ENCODE data around the gene NAA10. TPM values are rescaled to one million over a fixed set of nuclear protein-coding genes. Genes with fewer than 3 reads are reported as not detected.

NAA10 gene
- total RNA-seq, 1 donor from 2014 or later: 94.4 TPM

- intact Hi-C loops (cut with micrococcal nuclease): loop anchor here (2.0 kb wide), 1 partner anchor 83 kb away; no protein-coding TSS in a partner anchor
Measured at GRCh38 chrX:153967536-153968224, 32.8 kb upstream of the NAA10 start.

GRCh38 chrX:153966841-153967535 is 32.2 kb upstream of the NAA10 start:
- intact Hi-C loops (cut with micrococcal nuclease): loop anchor here (2.0 kb wide), 1 partner anchor 84 kb away; no protein-coding TSS in a partner anchor

- intact Hi-C loops (cut with micrococcal nuclease): loop anchor here (2.0 kb wide), 1 partner anchor 85 kb away; no protein-coding TSS in a partner anchor
Measured at GRCh38 chrX:153966283-153966688, 31.4 kb upstream of the NAA10 start.

GRCh38 chrX:153965406-153965805 is 30.6 kb upstream of the NAA10 start:
- intact Hi-C loops (cut with micrococcal nuclease): no loop called here

GRCh38 chrX:153964105-153964504 is 29.3 kb upstream of the NAA10 start:
- intact Hi-C loops (cut with micrococcal nuclease): no loop called here

- intact Hi-C loops (cut with micrococcal nuclease): no loop called here
Measured at GRCh38 chrX:153963546-153963945, 28.7 kb upstream of the NAA10 start.

GRCh38 chrX:153961292-153961691 is 26.5 kb upstream of the NAA10 start:
- intact Hi-C loops (cut with micrococcal nuclease): no loop called here

- intact Hi-C loops (cut with micrococcal nuclease): no loop called here
Measured at GRCh38 chrX:153960786-153961185, 25.9 kb upstream of the NAA10 start.

GRCh38 chrX:153960077-153960476 is 25.2 kb upstream of the NAA10 start:
- intact Hi-C loops (cut with micrococcal nuclease): no loop called here

- intact Hi-C loops (cut with micrococcal nuclease): no loop called here
Measured at GRCh38 chrX:153959649-153960048, 24.8 kb upstream of the NAA10 start.

- intact Hi-C loops (cut with micrococcal nuclease): no loop called here
Measured at GRCh38 chrX:153958605-153959004, 23.8 kb upstream of the NAA10 start.

GRCh38 chrX:153957224-153957623 is 22.4 kb upstream of the NAA10 start:
- intact Hi-C loops (cut with micrococcal nuclease): no loop called here

- intact Hi-C loops (cut with micrococcal nuclease): no loop called here
Measured at GRCh38 chrX:153956044-153956907, 21.4 kb upstream of the NAA10 start.

- intact Hi-C loops (cut with micrococcal nuclease): no loop called here
Measured at GRCh38 chrX:153955228-153955732, 20.4 kb upstream of the NAA10 start.

- intact Hi-C loops (cut with micrococcal nuclease): no loop called here
Measured at GRCh38 chrX:153954558-153955227, 19.9 kb upstream of the NAA10 start.

- intact Hi-C loops (cut with micrococcal nuclease): loop anchor here (1.0 kb wide), 1 partner anchor 190 kb away; the partner anchor contains the start of gene PLXNB3
Measured at GRCh38 chrX:153953892-153954557, 19.2 kb upstream of the NAA10 start.

GRCh38 chrX:153953342-153953830 is 18.5 kb upstream of the NAA10 start:
- intact Hi-C loops (cut with micrococcal nuclease): loop anchor here (1.0 kb wide), 1 partner anchor 189 kb away; the partner anchor contains the start of gene PLXNB3

- intact Hi-C loops (cut with micrococcal nuclease): loop anchor here (1.0 kb wide), 1 partner anchor 188 kb away; the partner anchor contains the start of gene PLXNB3
Measured at GRCh38 chrX:153952373-153953026, 17.7 kb upstream of the NAA10 start.

- intact Hi-C loops (cut with micrococcal nuclease): no loop called here
Measured at GRCh38 chrX:153951683-153952372, 17.0 kb upstream of the NAA10 start.

Data from T-helper 2 cell treated with Interferon-gamma antibody and Interleukin-4, amounts not matched to agents 100 ng/mL and 5 ng/mL, for 36 hours (primary cell).